CD4-positive, alpha-beta T cell treated with Interleukin-6 at 100 ng/mL for 8 hours (primary cell): Measurements from ENCODE around the gene MXD4.

Source experiments
- DNase-seq: peaks from one replicate; pipeline ENCODE4 v3.0.0-alpha.2; 2020; ENCODE audit warnings: mixed read lengths, low spot score

Gene MXD4

GRCh38 chr4:2263926-2264321 is 2.0 kb upstream of the MXD4 start:
- no peak for DNase-seq

- DNase-seq = no peak
Observed at GRCh38 chr4:2262944-2263250, 988 bp upstream of the MXD4 start.

- peak; percentile 99 for DNase-seq
Observed at GRCh38 chr4:2262145-2262943, 435 bp upstream of the MXD4 start.

GRCh38 chr4:2261110-2261852 is 628 bp downstream of the MXD4 start:
- DNase-seq = peak; percentile 40

GRCh38 chr4:2260344-2261109 is 1.4 kb downstream of the MXD4 start:
- DNase-seq = no peak

- no peak for DNase-seq
Observed at GRCh38 chr4:2259541-2260343, 2.2 kb downstream of the MXD4 start.

GRCh38 chr4:2259036-2259540 is 2.8 kb downstream of the MXD4 start:
- DNase-seq = no peak

GRCh38 chr4:2258091-2259035 is 3.5 kb downstream of the MXD4 start:
- DNase-seq = no peak

GRCh38 chr4:2257361-2258081 is 4.4 kb downstream of the MXD4 start:
- no peak for DNase-seq

GRCh38 chr4:2256781-2257191 is 5.1 kb downstream of the MXD4 start:
- no peak for DNase-seq

GRCh38 chr4:2256156-2256731 is 5.7 kb downstream of the MXD4 start:
- no peak for DNase-seq

- no peak for DNase-seq
Observed at GRCh38 chr4:2255501-2256155, 6.3 kb downstream of the MXD4 start.

- no peak for DNase-seq
Observed at GRCh38 chr4:2254665-2255500, 7.0 kb downstream of the MXD4 start.

- DNase-seq = no peak
Observed at GRCh38 chr4:2253160-2254084, 8.5 kb downstream of the MXD4 start.

GRCh38 chr4:2252530-2253091 is 9.3 kb downstream of the MXD4 start:
- no peak for DNase-seq

- DNase-seq = no peak
Observed at GRCh38 chr4:2251795-2252529, 9.9 kb downstream of the MXD4 start.
